ENCODE results near the gene ARPIN. TPM values are rescaled to one million over a fixed set of nuclear protein-coding genes. Genes with fewer than 3 reads are reported as not detected.

Gene ARPIN
- total RNA-seq, 1 experiment from 2014 or later, result 3.5 TPM

- TF ChIP-seq ZNF263 (CRISPR knock-in tag; IDR thresholded peaks at IDR 0.05; ENCODE audit: low read depth) (no peak), OVOL2 (CRISPR knock-in tag; IDR thresholded peaks at IDR 0.05; ENCODE audit: borderline replicate concordance) (no peak), ARID4B (CRISPR knock-in tag; IDR thresholded peaks at IDR 0.05; ENCODE audit: borderline replicate concordance) (no peak), ZNF232 (CRISPR knock-in tag; IDR thresholded peaks at IDR 0.05) (no peak), MYBL2 (CRISPR knock-in tag; IDR thresholded peaks at IDR 0.05) (no peak), ZNF416 (CRISPR knock-in tag; IDR thresholded peaks at IDR 0.05) (no peak), RORB (CRISPR knock-in tag; IDR thresholded peaks at IDR 0.05) (no peak), TP53 (CRISPR knock-in tag; IDR thresholded peaks at IDR 0.05) (no peak)
Observed at GRCh38 chr15:89898146-89898545, 14.6 kb downstream of the ARPIN start (continued).

GRCh38 chr15:89893696-89894447, 18.9 kb downstream of the ARPIN start, which contains the start of gene AP3S2:
Gene AP3S2 (minus strand): TSS chr15:89893994. CDS start chr15:89893949, 45 bp downstream.
- Mint-ChIP-seq H3K27ac (peak within 1 kb of the TSS; percentile 99), H3K4me3 (peak within 1 kb of the TSS; percentile 99), H3K36me3 (peaks cover 2% of the 10 kb centered on the region; the same call in 1 of the 2 replicates), H3K9me3 (no peaks in the 10 kb centered on the region), H3K27me3 (ENCODE audit: low read depth) (no peaks in the 10 kb centered on the region), H3K4me1 (peaks cover 19% of the 10 kb centered on the region)
- ChIA-PET CTCF (interaction anchor here (0.5 to 1.8 kb wide), 9 partner anchors 19 to 221 kb away, joined by 3 to 14 read pairs (median 5); partner anchors contain the start of gene ARPIN), POLR2A (interaction anchor here (0.7 to 1.0 kb wide), 4 partner anchors 11 to 209 kb away, joined by 3 read pairs; partner anchors contain the start of gene IDH2)
- DNase-seq (ENCODE audit: low spot score) (peak; percentile 87), ATAC-seq (peak; percentile 77)
- TF ChIP-seq ZNF138 (CRISPR knock-in tag; conservative IDR thresholded peaks at IDR 0.05), result no peak
- no peak for TF ChIP-seq NFYB (CRISPR knock-in tag; conservative IDR thresholded peaks at IDR 0.05; ENCODE audit: low read depth)
- no peak for TF ChIP-seq JAZF1 (CRISPR knock-in tag; IDR thresholded peaks at IDR 0.05)
- TF ChIP-seq IRF2 (CRISPR knock-in tag; IDR thresholded peaks at IDR 0.05; ENCODE audit: borderline replicate concordance, low read depth), result no peak
- peak; percentile 52; the same call in 1 of the 2 replicates for TF ChIP-seq E2F5 (CRISPR knock-in tag; IDR thresholded peaks at IDR 0.05)
- TF ChIP-seq ZNF423 (CRISPR knock-in tag; IDR thresholded peaks at IDR 0.05), result peak; percentile 73; the same call in 1 of the 2 replicates
- peak; percentile 92 for TF ChIP-seq ETV6 (CRISPR knock-in tag; IDR thresholded peaks at IDR 0.05)
- 0 out of 2 replicates have a peak, but pooled peaks have one; percentile 54 for TF ChIP-seq NR2C2 (CRISPR knock-in tag; IDR thresholded peaks at IDR 0.05)
- 0 out of 2 replicates have a peak, but pooled peaks have one; percentile 82 for TF ChIP-seq IRF1 (CRISPR knock-in tag; IDR thresholded peaks at IDR 0.05)
- TF ChIP-seq ZNF281 (CRISPR knock-in tag; IDR thresholded peaks at IDR 0.05), result 0 out of 2 replicates have a peak, but pooled peaks have one; percentile 76
- TF ChIP-seq ZNF263 (CRISPR knock-in tag; IDR thresholded peaks at IDR 0.05; ENCODE audit: low read depth), result no peak
- TF ChIP-seq AFF4 (CRISPR knock-in tag; IDR thresholded peaks at IDR 0.05; ENCODE audit: borderline replicate concordance), result peak; percentile 70; the same call in 1 of the 2 replicates
- TF ChIP-seq ATF3 (CRISPR knock-in tag; conservative IDR thresholded peaks at IDR 0.05), result no peak
- TF ChIP-seq SP1 (CRISPR knock-in tag; conservative IDR thresholded peaks at IDR 0.05), result peak; percentile 94
- peak; percentile 95 for TF ChIP-seq NFE2L1 (CRISPR knock-in tag; IDR thresholded peaks at IDR 0.05)
